Measurements from ENCODE around the gene TLR1.
A peak's percentile ranks its signal among the peaks of the same experiment; 100 is the strongest.
"Not testable (repeated sequence)": the region's sequence is repeated elsewhere in the genome, so short reads cannot be mapped to it uniquely, and the experiment has no call there.

TLR1 gene

DNA sequence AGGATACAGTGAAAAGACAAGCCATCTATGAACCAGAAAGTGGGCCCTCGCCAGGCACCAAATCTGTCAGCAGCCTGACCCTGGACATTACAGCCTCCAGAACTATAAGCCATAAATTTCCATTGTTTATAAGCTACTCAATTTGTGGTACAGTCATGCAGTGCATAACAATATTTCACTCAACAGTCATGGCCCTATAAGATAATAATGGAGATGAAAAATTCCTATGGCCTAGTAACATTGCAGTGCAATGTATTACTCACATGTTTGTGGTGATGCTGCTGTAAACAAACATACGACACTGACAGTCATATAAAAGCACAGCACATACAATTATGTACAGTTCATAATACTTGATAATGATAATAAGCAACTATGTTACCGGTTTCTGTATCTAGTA lies 17.1 kb upstream of the TLR1 start:
- peaks cover 23 to 28% of the 10 kb centered on the region in 2 donors for H3K27me3 Mint-ChIP-seq
- H3K9me3 Mint-ChIP-seq: peaks cover 2 to 7% of the 10 kb centered on the region in 2 donors
- DNase-seq (no peak), ATAC-seq (replicated peaks) (no peak)
- no peak overlapping the region for H3K27ac Mint-ChIP-seq
- peaks cover 4 to 5% of the 10 kb centered on the region in 2 donors for H3K4me1 Mint-ChIP-seq (ENCODE audit: low read depth in 2 of 2)
- no peak overlapping the region for H3K4me3 Mint-ChIP-seq
- H3K36me3 Mint-ChIP-seq (ENCODE audit: insufficient read depth): peaks cover 3% of the 10 kb centered on the region

DNA sequence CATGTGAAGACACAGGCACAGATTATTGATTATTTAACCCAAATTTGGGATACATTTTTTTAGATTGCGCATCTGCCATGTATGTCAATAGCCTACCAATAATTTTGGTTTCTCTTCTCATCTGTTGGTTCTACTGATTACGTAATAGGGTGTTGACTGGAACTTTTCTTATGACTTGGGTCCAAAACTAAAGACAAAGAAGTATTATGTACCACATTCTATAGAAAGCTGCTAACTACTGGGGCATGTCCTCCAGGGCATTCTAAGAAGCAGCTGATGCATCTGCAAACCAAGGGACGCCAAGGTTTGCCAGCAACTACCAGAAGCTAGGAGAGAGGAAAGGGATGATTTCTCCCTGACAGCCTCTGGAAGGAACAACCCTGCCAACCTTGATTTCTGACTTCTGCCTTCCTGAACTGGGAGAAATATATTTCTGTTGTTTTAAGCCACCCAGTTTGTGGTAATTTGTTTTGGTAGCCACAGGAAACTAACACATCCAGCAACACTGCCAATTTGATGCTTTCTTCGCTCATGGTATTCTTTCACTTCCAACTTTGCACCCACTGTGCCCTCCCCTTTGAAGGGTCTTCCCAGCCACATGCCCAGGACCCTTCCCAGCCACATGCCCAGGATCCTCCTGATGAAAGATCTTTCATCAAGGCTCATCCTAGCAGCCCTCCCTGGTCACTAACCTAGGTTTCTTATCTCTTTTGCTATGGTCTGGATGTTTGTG lies 15.9 kb upstream of the TLR1 start:
- Mint-ChIP-seq H3K4me3 (no peak overlapping the region), H3K36me3 (ENCODE audit: insufficient read depth) (no peaks in the 10 kb centered on the region), H3K4me1 (ENCODE audit: low read depth in 2 of 2) (peaks cover 4% of the 10 kb centered on the region in 2 donors), H3K27ac (no peak overlapping the region), H3K27me3 (peaks cover 14 to 18% of the 10 kb centered on the region in 2 donors), H3K9me3 (peaks cover 2 to 7% of the 10 kb centered on the region in 2 donors)
- DNase-seq: no peak
- ATAC-seq (replicated peaks): no peak

DNA sequence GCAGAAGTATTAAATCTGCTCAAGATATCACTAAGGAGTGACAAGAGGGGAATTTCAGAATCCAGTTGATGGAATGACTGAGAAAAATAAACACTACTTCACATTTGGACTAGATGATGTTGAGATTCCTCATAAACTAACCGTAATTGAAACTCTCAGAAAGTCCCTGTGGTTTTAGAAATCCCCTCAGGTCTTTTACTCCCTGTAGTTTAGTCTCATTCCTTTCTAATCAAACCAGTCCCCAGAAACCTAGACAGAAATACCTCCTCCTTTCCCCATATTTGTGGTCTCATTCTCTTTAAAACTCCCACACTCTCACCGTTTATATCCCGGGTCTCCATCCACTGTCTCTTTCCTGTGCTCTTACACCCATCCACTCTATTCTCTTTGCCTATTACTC lies 15.0 kb upstream of the TLR1 start:
- DNase-seq (no peak), ATAC-seq (replicated peaks) (no peak)
- H3K4me1 Mint-ChIP-seq (ENCODE audit: low read depth in 2 of 2): peaks cover 4% of the 10 kb centered on the region in 2 donors
- H3K36me3 Mint-ChIP-seq (ENCODE audit: insufficient read depth): no peaks in the 10 kb centered on the region
- H3K9me3 Mint-ChIP-seq: peaks cover 2 to 7% of the 10 kb centered on the region in 2 donors
- peaks cover 7 to 13% of the 10 kb centered on the region in 2 donors for H3K27me3 Mint-ChIP-seq
- H3K4me3 Mint-ChIP-seq: no peak overlapping the region
- no peak overlapping the region for H3K27ac Mint-ChIP-seq

DNA sequence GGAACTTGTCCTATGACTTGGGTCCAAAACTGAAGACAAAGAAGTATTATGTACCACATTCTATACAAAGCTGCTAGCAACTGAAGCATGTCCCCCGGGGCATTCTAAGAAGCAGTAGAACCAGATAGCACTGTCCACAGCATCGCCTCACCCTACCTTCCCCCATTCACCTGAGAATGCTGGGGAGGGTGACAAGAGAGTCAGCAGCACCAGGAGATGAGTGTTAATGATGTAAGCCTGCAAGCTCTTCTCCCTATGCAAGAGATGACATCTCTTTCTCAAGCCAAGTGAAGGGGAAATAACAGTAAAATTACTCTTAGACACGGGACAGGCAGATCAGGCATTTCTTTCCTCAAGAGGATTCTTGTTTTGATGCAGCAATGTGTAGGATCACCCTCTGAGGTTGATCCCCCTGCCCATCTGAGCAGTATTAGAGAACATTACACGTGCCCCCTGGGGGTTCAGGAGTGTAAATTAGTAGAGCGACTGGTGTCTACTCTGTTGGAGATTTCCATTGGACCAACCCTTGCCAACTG lies 13.9 kb upstream of the TLR1 start:
- ATAC-seq (replicated peaks) (no peak), DNase-seq (no peak)
- Mint-ChIP-seq H3K4me3 (no peak overlapping the region), H3K27ac (no peak overlapping the region), H3K27me3 (peaks cover 7 to 13% of the 10 kb centered on the region in 2 donors), H3K4me1 (ENCODE audit: low read depth in 2 of 2) (peaks cover 4 to 5% of the 10 kb centered on the region in 2 donors), H3K9me3 (peaks cover 2 to 7% of the 10 kb centered on the region in 2 donors), H3K36me3 (ENCODE audit: insufficient read depth) (no peaks in the 10 kb centered on the region)

DNA sequence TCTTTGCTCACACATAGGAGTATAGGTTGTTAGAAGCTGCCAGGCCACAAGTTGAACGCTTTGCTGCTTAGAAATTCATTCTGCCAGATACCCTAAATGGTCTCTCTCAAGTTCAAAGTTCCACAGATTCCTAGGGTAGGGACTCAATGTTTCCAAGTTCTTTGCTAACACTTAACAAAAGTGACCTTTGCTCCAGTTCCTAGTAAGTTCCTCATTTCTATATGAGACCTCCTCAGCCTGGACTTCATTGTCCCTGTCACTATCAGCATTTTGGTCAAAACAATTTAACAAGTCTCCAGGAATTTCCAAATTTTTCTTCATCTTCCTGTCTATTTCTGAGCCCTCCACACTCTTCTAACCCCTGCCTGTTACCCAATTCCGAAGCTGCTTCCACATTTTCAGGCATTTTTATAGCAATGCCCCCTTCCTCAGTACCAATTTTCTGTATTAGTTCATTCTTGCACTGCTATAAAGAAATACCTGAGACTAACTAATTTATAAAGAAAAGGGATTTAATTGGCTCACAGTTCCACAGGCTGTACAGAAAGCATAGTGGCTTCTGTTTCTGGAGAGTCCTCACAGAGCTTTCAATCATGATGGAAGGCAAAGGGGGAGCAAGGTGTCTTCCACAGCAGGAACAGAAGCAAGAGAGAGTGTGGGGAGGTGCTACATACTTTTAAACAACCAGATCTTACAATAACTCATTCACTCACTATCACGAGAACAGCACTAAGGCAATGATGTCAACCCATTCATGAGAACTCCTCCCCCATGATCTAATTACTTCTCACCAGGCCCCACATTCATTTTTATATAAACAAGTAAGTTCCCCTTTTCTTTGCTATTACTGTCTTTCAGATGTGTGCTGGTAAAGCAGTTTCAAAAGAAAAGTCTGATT lies 11.5 kb upstream of the TLR1 start:
- Mint-ChIP-seq H3K36me3 (ENCODE audit: insufficient read depth) (no peaks in the 10 kb centered on the region), H3K9me3 (no peaks in the 10 kb centered on the region), H3K4me3 (no peak overlapping the region), H3K27me3 (peaks cover 7 to 13% of the 10 kb centered on the region in 2 donors), H3K27ac (no peak overlapping the region), H3K4me1 (ENCODE audit: low read depth in 2 of 2) (peaks cover 4 to 5% of the 10 kb centered on the region in 2 donors)
- DNase-seq (no peak), ATAC-seq (replicated peaks) (peak; percentile 52)

DNA sequence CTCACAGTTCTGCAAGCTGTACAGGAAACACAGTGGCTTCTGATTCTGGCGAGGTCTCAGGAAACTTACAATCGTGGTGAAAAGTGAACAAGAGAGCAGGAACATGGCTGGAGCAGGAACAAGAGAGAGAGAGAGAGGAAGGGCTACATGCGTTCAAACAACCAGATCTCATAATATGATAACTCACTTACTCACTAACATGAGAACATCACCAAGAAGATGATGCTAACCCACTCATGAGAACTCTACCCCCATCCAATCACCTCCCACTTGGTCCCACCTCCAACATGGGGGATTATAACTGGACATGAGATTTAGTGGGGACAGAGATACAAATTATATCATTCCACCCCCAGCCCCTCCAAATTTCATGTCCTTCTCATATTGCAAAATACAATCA lies 9.8 kb upstream of the TLR1 start:
- no peaks in the 10 kb centered on the region for H3K9me3 Mint-ChIP-seq
- H3K36me3 Mint-ChIP-seq (ENCODE audit: insufficient read depth): no peaks in the 10 kb centered on the region
- H3K27ac Mint-ChIP-seq: no peak overlapping the region
- ATAC-seq (replicated peaks) (no peak), DNase-seq (no peak)
- peaks cover 0 to 12% of the 10 kb centered on the region in 2 donors for H3K27me3 Mint-ChIP-seq
- no peak overlapping the region for H3K4me3 Mint-ChIP-seq
- H3K4me1 Mint-ChIP-seq (ENCODE audit: low read depth in 2 of 2): peaks cover 0 to 2% of the 10 kb centered on the region in 2 donors

DNA sequence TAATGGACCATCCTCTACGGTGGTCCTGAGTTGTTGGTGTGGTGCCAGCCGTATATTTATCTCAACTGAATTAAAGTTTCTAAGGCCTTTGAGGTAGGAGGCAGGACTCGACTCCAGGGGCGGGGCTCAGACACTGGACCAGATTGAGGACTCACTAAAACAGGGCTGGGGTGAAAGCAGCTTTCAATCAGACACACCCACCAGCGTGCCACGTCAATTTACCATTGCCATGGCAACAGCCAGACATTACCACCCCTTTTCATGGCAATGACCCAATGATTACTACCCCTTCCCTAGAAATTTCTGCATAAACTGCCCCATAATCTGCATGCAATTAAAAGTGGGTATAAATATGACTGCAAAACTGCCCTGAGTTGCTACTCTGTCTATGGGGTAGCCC lies 6.7 kb upstream of the TLR1 start:
- Mint-ChIP-seq H3K36me3 (ENCODE audit: insufficient read depth) (no peaks in the 10 kb centered on the region), H3K4me3 (no peak overlapping the region), H3K27ac (no peak overlapping the region), H3K4me1 (ENCODE audit: low read depth in 2 of 2) (peaks cover 0 to 2% of the 10 kb centered on the region in 2 donors), H3K27me3 (no peaks in the 10 kb centered on the region), H3K9me3 (no peaks in the 10 kb centered on the region)
- ATAC-seq (replicated peaks) (no peak), DNase-seq (no peak)

DNA sequence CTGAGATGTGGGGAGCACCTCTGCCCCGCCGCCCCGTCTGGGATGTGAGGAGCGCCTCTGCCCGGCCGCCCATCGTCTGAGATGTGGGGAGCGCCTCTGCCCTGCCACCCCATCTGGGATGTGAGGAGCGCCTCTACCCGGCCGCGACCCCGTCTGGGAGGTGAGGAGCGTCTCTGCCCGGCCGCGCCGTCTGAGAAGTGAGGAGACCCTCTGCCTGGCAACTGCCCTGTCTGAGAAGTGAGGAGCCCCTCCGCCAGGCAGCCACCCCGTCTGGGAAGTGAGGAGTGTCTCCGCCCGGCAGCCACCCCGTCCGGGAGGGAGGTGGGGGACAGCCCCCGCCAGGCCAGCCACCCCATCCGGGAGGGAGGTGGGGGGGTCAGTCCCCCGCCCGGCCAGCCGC lies 2.9 kb upstream of the TLR1 start:
- not testable (repeated sequence) for ATAC-seq (replicated peaks); DNase-seq; H3K9me3 Mint-ChIP-seq; H3K27ac Mint-ChIP-seq; H3K4me3 Mint-ChIP-seq; H3K27me3 Mint-ChIP-seq; H3K36me3 Mint-ChIP-seq (ENCODE audit: insufficient read depth)
- H3K4me1 Mint-ChIP-seq (ENCODE audit: low read depth in 2 of 2): peaks cover 23 to 32% of the 10 kb centered on the region in 2 donors

DNA sequence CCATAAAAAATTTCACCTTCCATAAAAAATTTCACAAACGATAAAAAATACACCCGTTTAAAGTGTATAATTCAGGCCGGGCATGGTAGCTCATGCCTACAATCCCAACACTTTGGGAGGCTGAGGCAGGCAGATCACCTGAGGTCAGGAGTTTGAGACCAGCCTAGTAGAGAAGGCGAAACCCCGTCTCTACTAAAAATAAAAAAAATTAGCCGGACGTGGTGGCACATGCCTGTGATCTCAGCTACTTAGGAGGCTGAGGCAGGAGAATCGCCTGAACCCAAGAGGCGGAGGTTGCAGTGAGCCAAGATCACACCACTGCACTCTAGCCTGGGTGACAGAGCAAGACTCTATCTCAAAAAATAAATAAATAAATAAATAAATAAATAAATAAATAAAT lies 1.7 kb upstream of the TLR1 start:
- Mint-ChIP-seq H3K4me1 (ENCODE audit: low read depth in 2 of 2) (peaks cover 23 to 36% of the 10 kb centered on the region in 2 donors), H3K27ac (peak overlapping the region; percentile 91 to 93), H3K4me3 (peak overlapping the region; percentile 84 to 85)
- ATAC-seq (replicated peaks); DNase-seq; H3K9me3 Mint-ChIP-seq; H3K27me3 Mint-ChIP-seq; H3K36me3 Mint-ChIP-seq (ENCODE audit: insufficient read depth): not testable (repeated sequence)

DNA sequence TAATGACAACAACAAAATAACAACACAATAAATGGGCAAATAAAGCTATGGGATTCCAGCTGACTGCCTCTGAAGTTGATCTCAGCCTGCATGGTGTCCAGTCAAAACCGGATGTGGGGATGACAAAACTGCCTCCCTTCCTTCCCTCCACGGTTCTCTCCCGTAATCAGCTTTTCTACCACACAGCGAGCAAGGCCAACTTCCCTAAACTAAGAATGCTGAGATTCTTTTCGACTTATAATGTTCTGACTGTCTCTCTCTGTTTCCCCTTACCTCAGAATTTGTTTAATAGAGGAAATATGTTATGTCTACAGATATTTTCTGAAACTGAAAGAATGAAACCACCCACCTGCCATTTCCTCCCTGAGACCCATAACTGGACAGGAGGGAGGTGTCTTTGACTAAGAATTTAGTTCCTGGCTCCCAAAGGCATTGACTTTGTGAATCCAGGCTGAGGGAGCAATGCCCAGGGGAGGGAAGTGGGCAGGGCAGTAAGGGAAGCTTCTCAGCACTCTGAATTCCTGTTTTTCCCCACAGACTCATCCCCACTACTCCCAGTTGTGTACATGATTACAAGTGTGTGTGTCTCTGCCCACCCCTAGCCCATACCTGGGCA lies 1.0 kb upstream of the TLR1 start:
- H3K4me3 Mint-ChIP-seq: peak overlapping the region; percentile 84 to 85
- DNase-seq (no peak), ATAC-seq (replicated peaks) (peak; percentile 19)
- peaks cover 4% of the 10 kb centered on the region for H3K36me3 Mint-ChIP-seq (ENCODE audit: insufficient read depth)
- peaks cover 0 to 3% of the 10 kb centered on the region in 2 donors for H3K9me3 Mint-ChIP-seq
- H3K27ac Mint-ChIP-seq: peak overlapping the region; percentile 91 to 93
- H3K27me3 Mint-ChIP-seq: no peaks in the 10 kb centered on the region
- H3K4me1 Mint-ChIP-seq (ENCODE audit: low read depth in 2 of 2): peaks cover 23 to 36% of the 10 kb centered on the region in 2 donors

DNA sequence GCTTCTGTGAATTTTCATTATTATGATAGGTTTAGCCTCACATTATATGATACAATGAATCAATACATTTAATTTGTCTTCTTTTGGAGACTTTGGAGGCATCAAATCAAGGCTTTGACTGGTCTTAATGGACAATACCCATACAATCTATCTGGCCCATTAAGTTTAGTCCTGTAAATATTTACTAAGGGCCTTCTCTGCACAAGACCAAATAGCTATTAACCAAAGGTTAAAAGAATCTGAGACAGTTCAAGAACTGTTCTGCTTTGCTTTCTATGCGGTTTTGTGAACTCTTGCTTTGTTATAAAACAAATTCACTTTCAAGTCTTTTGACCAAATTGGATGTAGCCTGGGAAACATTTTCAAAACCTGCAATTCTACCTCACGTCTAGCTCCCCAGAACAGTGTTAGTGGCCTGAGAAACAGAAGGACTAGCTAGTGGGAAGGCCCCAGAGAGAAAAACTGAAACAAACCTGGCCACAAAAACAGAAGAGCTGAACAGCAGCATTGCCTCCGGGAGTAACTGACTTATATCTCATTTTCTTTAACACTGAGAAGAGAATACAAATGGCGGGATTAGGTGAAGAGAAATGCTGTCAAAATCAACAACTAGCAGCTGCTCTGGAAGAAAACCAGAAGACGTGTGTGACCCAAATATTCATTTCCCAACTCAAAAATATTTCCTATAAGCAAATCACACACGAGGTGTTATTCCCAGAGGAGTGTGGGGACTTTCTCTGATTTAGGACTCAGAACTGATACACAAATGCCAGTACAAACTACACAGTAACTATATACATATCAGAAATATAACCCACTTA lies 548 bp downstream of the TLR1 start:
- peaks cover 23 to 38% of the 10 kb centered on the region in 2 donors for H3K4me1 Mint-ChIP-seq (ENCODE audit: low read depth in 2 of 2)
- peaks cover 11% of the 10 kb centered on the region for H3K36me3 Mint-ChIP-seq (ENCODE audit: insufficient read depth)

DNA sequence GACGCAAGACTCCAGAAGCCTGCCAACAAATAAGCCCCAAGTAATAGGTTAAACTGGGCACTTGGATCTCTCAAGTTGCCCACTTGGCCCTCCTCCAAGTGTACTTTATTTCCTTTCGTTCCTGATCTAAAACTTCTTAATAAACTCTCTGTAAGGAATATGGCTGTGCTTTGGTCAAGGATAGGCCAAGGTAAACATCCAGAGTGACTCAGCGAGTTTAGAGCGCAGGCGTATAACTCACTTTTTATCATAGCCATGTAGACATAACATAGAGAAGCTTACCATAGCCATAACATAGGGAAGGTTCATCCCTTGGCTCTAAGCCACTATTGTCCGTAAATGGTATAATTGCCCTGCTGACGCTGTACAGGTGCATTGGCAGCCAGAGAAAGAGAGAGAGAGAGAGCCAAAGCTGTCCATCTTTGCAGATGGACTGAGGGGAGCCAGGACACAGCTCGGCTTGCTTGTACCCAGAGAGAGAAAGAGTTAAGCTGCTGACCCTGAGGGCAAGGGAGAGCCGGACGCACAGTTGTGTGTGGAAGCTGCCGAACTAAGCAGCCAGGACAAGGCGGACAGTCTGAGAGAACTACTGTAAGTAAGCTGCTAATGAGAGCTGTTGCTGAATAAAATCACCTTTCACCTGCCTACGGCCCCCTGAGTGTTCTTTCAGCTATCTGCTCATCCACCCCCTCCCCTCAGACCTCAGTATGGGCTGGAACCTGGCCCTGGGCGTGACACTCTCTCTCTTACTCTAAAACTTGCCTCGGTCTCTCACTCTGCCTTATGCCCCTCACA lies 1.8 kb downstream of the TLR1 start:
- peak overlapping the region; percentile 84 to 85 for H3K4me3 Mint-ChIP-seq
- no peaks in the 10 kb centered on the region for H3K27me3 Mint-ChIP-seq
- peaks cover 11% of the 10 kb centered on the region for H3K36me3 Mint-ChIP-seq (ENCODE audit: insufficient read depth)
- peaks cover 23 to 39% of the 10 kb centered on the region in 2 donors for H3K4me1 Mint-ChIP-seq (ENCODE audit: low read depth in 2 of 2)
- no peak for ATAC-seq (replicated peaks)
- no peak for DNase-seq
- peak overlapping the region in 1 of 2 donors; percentile 75 for H3K27ac Mint-ChIP-seq
- H3K9me3 Mint-ChIP-seq: peaks cover 6 to 17% of the 10 kb centered on the region in 2 donors

More for the DNA sequence above, 548 bp downstream of the TLR1 start:
- Mint-ChIP-seq H3K27ac (peak overlapping the region; percentile 91 to 93), H3K4me3 (peak overlapping the region; percentile 84 to 85), H3K27me3 (no peaks in the 10 kb centered on the region), H3K9me3 (peaks cover 4 to 14% of the 10 kb centered on the region in 2 donors)
- DNase-seq: no peak
- ATAC-seq (replicated peaks): peak; percentile 43

All from effector memory CD8-positive, alpha-beta T cell (primary cell).